GM12892 (cell line): ENCODE data around the gene ZCWPW1. TPM values are rescaled to one million over a fixed set of nuclear protein-coding genes. Genes with fewer than 3 reads are reported as not detected.

Source experiments
- DNase-seq: peaks from one replicate; pipeline ENCODE4 v3.0.0; 2011; ENCODE audit not compliant: insufficient read length
- FAIRE-seq: peaks from 2 replicates; lab custom pipeline; 2011; peaks lifted over from hg19 to GRCh38; lab: Jason Lieb, UNC
- POLR2A ChIP-seq: IDR thresholded peaks from 2 replicates; pipeline ENCODE4 v1.6.1; 2011; ENCODE audit warnings: low read depth, low read length, control low read depth
- POLR2AphosphoS5 ChIP-seq: IDR thresholded peaks from 2 replicates; pipeline ENCODE4 v1.6.1; 2011; ENCODE audit warnings: low read depth, low read length, control low read depth
- TAF1 ChIP-seq: IDR thresholded peaks from 2 replicates; pipeline ENCODE4 v1.6.1; 2011; ENCODE audit warnings: low read depth, mild to moderate bottlenecking, control low read depth, low read length, borderline replicate concordance
- polyA plus RNA-seq: library from polyadenylated mRNA; unstranded; fragments of >200 nt; gene quantifications from one replicate; pipeline ENCODE4 v1.2.1, GENCODE V29; 2012; ENCODE audit warnings: missing spikeins, inconsistent platforms; ENCODE audit not compliant: missing spikeins

ZCWPW1 gene, protein sequence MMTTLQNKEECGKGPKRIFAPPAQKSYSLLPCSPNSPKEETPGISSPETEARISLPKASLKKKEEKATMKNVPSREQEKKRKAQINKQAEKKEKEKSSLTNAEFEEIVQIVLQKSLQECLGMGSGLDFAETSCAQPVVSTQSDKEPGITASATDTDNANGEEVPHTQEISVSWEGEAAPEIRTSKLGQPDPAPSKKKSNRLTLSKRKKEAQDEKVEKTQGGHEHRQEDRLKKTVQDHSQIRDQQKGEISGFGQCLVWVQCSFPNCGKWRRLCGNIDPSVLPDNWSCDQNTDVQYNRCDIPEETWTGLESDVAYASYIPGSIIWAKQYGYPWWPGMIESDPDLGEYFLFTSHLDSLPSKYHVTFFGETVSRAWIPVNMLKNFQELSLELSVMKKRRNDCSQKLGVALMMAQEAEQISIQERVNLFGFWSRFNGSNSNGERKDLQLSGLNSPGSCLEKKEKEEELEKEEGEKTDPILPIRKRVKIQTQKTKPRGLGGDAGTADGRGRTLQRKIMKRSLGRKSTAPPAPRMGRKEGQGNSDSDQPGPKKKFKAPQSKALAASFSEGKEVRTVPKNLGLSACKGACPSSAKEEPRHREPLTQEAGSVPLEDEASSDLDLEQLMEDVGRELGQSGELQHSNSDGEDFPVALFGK
- 4.3 TPM for polyA plus RNA-seq

DNA sequence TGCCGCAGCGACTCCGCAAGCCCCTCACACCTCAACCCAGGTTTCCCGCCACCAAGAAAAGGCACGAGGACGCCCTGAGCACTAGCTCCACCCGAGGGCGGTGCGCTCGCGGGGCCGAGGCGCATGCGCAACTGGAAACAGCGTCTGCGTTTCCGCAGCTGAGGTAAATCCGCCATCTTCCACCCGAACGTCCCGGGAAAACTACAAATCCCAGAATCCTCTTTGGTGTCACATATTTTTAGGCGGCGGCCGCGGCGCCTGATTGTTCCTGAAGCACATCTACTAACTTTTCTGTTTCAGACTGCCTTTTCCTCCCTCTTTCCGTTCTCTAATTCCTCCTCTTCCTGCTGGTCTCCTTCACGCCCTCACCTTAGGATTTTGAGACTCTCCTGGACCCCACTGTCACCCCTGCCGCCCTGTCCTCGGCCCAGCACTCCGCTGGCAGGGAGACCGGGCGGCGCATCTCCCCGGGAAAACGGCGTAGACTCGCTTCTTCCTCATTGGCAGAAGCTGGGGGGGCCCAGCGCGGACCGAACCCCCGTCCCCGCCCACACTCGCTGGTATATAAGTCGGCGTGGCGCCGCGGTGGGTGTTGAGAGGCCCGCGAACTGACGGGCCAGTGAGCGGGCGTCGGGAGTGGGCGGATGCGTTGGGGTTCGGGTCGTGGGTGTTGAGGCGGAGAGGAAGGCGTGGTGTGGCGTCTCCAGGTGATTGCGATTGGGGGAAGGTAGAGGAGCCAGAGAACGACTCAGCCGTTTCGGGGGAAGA, at the start of gene ZCWPW1:
Gene ZCWPW1 (minus strand): TSS at position 505 of the 768 bp plus-strand sequence. CDS start 8,054 bp downstream, outside the sequence.
- FAIRE-seq (no peak), DNase-seq (peak; percentile 80)
- TF ChIP-seq POLR2A (peak; percentile 100), TAF1 (peak; percentile 86), POLR2AphosphoS5 (peak; percentile 99)

DNA sequence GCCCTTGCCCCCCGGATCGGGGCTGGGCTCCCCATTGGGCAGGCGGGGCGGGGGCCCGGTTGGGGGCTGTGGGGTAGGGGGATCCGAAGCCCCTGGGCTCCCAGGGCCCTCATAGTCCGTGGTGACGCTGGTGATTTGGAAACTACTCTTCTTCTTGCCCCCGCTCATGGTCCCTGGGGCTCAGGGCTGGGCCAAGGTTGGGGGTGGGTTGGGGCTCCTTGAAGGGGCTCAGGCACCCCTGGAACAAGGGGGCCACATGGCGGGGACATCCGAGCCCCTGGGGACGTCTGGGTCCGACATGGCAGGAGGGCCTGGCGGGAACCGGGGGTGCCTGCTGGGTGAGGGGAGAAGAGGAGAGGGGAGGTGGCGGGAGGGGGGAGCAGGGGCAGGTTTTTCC, 49.4 kb upstream of the ZCWPW1 start:
- TF ChIP-seq TAF1: no peak
- TF ChIP-seq POLR2A: no peak
- TF ChIP-seq POLR2AphosphoS5: no peak
- FAIRE-seq (no peak), DNase-seq (no peak)

DNA sequence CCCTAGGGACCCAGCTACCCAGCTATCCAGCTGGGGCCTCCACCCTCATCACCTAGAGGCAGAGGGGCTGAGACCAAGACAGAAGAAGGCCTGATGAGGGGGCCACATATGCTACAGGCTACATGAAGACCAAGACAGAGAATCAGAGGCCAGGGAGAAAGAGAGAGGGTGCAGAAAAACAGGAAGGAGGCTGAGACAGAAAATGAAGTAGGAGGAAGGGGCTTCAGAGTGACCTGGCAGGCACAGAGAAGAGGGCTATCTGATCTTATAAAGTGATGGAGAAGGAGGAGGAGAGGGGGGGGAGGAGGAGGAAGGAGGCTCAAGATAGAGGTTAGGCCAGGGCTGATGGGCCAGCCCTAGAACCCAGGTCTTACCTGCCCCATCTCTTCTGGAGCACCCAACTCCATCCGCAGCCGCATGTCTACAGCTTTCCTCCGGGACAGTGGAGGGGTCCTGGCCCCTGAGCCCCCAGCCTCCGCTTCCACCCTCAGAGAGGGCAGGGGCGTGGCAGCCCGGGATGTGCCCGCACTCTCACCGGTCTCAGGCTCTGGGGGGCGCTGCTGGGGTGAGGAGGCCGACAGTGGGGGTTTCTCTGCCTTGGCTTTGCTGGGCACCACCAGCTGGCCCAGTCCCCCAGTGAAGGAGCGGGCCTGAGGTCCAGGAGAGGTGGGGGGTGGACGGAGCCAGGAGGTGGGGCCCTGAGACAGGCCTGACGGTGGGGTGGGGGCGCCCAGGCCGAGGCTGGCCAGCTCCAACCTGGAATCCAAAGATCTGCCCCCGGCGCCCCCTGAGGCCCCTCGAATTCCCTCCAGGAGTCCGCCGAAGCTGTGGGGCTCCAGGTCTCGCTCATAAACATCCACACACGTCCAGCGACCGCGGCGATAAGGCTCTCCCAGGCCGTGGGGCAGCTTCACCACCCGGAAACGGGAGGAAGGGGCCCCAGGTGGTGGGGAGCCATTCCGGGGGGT, 48.7 kb upstream of the ZCWPW1 start:
- FAIRE-seq (no peak), DNase-seq (no peak)
- TF ChIP-seq POLR2AphosphoS5: no peak
- TF ChIP-seq TAF1: no peak
- TF ChIP-seq POLR2A: no peak

DNA sequence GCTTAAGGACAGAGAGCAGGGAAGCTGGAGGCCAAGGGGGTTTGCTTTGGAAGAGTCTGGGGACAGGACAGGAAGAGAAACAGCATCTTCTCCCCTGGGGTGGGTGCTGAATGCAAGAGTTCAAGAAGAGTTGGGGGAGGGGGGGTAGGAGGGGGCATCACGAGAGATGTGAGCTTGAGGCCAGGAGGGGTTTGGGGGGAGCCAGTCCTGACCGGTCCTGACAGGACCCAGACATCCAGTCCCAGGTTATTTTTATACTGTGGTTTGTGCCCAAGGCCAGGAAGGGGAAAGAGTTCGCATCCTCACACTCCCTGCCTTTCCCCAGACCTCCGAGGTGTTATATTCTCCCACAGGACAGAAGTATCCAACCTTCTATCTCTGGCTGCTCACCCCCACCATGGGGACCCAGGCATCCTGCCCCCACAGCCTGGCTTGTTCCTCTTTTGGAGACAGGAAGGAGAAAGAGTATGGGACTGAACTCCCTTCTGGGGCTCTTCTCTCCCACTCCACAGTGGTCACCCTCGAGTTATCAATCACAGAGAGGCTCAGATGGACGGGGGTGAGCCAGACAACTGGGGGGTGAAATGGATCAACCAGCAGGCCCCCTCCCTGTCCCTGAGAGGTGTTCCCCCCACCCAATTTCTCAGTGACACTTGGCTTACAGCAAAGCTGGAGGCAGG, 47.7 kb upstream of the ZCWPW1 start:
- no peak for DNase-seq
- FAIRE-seq: no peak
- TF ChIP-seq POLR2A (no peak), TAF1 (no peak), POLR2AphosphoS5 (no peak)

GRCh38 chr7:100475549-100475948, 47.0 kb upstream of the ZCWPW1 start:
- DNase-seq: no peak
- FAIRE-seq: no peak
- no peak for TF ChIP-seq TAF1
- TF ChIP-seq POLR2A: no peak
- TF ChIP-seq POLR2AphosphoS5: no peak

- FAIRE-seq (no peak), DNase-seq (no peak)
Measured at GRCh38 chr7:100472854-100473499, 44.5 kb upstream of the ZCWPW1 start.

GRCh38 chr7:100472121-100472851, 43.8 kb upstream of the ZCWPW1 start:
- FAIRE-seq (no peak), DNase-seq (no peak)
- TF ChIP-seq POLR2AphosphoS5 (no peak), POLR2A (no peak), TAF1 (no peak)

More at GRCh38 chr7:100472854-100473499, 44.5 kb upstream of the ZCWPW1 start:
- TF ChIP-seq POLR2A (no peak), POLR2AphosphoS5 (no peak), TAF1 (no peak)

DNA sequence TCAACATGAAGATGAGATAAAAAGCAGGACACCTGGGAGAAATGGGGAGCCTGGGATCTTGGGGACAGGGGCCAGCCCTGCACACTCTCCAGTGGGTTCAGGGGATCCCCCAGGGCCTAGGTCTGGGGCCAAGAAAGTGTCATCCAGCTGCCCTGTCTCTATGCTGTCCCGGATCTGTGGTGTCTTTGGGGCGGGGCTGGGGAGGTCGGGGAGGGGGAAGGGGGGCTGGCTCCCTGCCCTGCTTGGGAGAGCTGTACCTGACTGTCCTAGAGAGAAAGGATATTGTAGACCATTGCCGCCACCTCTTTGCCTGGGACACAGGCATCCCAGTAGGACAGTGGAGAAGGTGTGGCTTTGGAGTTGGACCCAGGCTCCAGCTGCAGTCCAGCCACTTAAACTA, 42.5 kb upstream of the ZCWPW1 start:
- FAIRE-seq (no peak), DNase-seq (no peak)
- TF ChIP-seq POLR2A (no peak), POLR2AphosphoS5 (no peak), TAF1 (no peak)
